ENCODE measurements around the gene MOV10L1.
"Not testable (repeated sequence)": the region's sequence is repeated elsewhere in the genome, so short reads cannot be mapped to it uniquely, and the experiment has no call there.

Gene MOV10L1

GRCh38 chr22:50141462-50141861 is 51.7 kb downstream of the MOV10L1 start:
- DNase-seq, result no peak

GRCh38 chr22:50141891-50142363 is 52.1 kb downstream of the MOV10L1 start:
- no peak for DNase-seq

GRCh38 chr22:50143096-50143495 is 53.3 kb downstream of the MOV10L1 start:
- no peak for DNase-seq

GRCh38 chr22:50144005-50144614 is 54.3 kb downstream of the MOV10L1 start:
- no peak for DNase-seq

- DNase-seq, result no peak
Observed at GRCh38 chr22:50145721-50146438, 56.1 kb downstream of the MOV10L1 start.

- peak; percentile 85 for DNase-seq
Observed at GRCh38 chr22:50146439-50147238, 56.8 kb downstream of the MOV10L1 start.

GRCh38 chr22:50147258-50148165 is 57.7 kb downstream of the MOV10L1 start:
- not testable (repeated sequence) for DNase-seq

GRCh38 chr22:50148166-50148500 is 58.3 kb downstream of the MOV10L1 start:
- DNase-seq, result no peak

- DNase-seq, result no peak
Observed at GRCh38 chr22:50148991-50149721, 59.4 kb downstream of the MOV10L1 start.

- DNase-seq, result no peak
Observed at GRCh38 chr22:50150161-50151129, 60.6 kb downstream of the MOV10L1 start.

GRCh38 chr22:50151571-50152537 is 62.0 kb downstream of the MOV10L1 start:
- DNase-seq, result no peak

GRCh38 chr22:50153056-50153755 is 63.4 kb downstream of the MOV10L1 start:
- no peak for DNase-seq

GRCh38 chr22:50153756-50154140 is 63.9 kb downstream of the MOV10L1 start:
- DNase-seq, result no peak

GRCh38 chr22:50157709-50158375 is 68.0 kb downstream of the MOV10L1 start:
- DNase-seq, result no peak

- DNase-seq, result no peak
Observed at GRCh38 chr22:50160947-50161346, 71.1 kb downstream of the MOV10L1 start.

GRCh38 chr22:50161508-50162390 is 71.9 kb downstream of the MOV10L1 start:
- DNase-seq, result no peak

- no peak for DNase-seq
Observed at GRCh38 chr22:50162391-50162956, 72.7 kb downstream of the MOV10L1 start.

Data from midbrain (tissue), 1 donor.